SH-SY5Y (cell line): ENCODE data around the gene ATG9B.

Experiments used
- GATA2 ChIP-seq: IDR thresholded peaks from 2 replicates; pipeline ENCODE4 v1.6.1; 2011; ENCODE audit warnings: mild to moderate bottlenecking, low read depth, low read length
- GATA3 ChIP-seq: IDR thresholded peaks from 2 replicates; pipeline ENCODE4 v1.6.1; 2011; ENCODE audit warnings: low read depth, mild to moderate bottlenecking, low read length, moderate library complexity

Gene ATG9B

DNA sequence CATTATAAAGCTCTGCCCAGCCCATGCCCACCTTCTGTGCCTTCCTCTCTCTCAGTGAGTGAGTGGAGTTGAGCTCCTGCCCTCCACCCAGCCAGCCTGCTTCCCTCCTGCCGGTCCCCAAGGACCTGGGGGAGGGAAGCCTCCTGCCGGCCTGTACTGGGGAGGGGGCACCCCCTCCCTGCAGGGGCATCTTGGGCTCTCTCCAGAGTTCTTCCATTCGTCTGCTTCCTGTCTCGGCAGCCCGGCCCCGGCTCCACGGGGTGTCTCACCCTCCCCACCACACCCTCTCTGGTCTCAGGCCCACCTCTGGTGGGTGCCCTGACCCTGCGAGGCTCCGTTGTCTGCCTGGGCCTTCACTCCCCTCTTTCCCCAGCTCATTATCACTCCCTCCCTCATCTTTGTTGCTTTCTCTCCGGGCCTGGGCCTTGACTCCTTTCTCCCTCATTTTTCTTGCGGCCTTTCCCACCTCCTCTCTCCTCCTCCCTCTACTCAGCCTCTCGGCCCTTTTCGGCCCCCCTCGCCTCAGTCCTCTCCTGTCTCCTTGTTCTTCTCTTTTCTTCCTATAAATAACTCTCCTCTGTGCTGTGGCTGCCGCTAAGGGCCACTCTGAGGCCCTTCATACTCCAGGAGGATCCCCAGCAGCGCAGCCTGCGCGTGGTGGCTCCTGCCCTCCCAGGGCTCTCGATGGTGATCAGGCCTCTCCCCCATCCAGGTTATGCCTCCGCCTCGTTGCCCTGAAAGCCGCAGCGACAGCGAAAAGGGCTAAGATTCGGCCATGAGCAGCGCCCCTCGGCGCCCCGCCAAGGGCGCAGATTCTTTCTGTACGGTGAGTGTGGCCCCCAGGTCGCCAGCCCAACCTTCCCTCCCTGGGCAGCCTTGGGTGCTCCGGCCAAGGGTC is 37.2 kb upstream of the ATG9B start:
- TF ChIP-seq GATA2: no peak
- no peak for TF ChIP-seq GATA3

DNA sequence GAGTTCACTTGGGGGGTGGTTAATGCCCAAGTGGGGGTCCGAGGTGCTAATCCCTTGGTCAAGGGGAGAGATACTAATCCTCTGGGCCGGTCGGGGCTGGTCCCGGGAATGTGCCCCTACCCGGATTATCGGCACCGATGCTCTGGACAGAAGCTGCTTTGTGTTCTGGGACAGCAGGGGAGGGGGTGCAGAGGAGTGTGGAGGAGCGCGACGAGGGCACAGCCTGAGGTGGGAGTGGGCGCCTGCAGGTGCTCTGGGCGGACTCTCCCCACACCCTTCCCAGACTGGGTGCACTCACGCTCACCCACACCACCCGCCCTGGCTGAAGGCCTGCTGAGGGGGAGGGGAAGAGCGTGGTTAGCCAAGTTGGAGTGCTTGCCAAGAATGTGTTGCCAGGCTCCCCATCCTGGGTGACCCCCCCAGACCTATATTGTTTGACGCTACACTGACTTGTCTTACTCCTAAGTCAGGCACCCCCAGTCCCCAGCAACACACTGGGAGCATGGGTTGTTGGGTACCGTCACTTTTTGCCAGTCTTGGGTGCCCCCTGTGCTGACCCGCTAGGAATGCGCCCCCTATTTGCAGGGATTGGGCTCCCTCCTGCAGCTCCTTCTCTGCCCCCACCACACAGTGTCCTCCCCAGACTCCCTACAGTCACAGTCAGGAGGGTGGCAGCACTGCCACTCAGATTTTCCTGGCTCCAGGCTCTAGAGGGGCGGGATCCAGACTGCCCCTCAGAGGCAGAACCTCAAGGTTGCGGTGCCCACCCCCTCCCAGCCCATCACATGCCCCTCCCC is 36.3 kb upstream of the ATG9B start:
- TF ChIP-seq GATA3 (no peak), GATA2 (no peak)

DNA sequence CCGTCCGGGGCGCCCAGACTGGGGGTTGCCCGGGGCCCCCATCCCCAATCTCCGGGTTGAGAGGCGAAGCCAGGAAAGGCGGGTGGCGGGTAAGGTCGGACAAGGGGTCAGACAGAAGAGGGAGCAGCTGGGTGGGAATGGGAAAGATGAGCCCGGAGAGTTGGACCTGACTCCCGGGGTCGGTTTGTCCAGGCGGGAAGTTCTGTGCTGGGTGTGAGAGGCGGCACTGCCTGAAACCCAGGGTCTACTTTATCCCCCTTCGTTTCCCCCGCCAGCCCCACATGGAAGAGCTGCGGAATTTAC is 35.8 kb upstream of the ATG9B start:
- no peak for TF ChIP-seq GATA3
- no peak for TF ChIP-seq GATA2

DNA sequence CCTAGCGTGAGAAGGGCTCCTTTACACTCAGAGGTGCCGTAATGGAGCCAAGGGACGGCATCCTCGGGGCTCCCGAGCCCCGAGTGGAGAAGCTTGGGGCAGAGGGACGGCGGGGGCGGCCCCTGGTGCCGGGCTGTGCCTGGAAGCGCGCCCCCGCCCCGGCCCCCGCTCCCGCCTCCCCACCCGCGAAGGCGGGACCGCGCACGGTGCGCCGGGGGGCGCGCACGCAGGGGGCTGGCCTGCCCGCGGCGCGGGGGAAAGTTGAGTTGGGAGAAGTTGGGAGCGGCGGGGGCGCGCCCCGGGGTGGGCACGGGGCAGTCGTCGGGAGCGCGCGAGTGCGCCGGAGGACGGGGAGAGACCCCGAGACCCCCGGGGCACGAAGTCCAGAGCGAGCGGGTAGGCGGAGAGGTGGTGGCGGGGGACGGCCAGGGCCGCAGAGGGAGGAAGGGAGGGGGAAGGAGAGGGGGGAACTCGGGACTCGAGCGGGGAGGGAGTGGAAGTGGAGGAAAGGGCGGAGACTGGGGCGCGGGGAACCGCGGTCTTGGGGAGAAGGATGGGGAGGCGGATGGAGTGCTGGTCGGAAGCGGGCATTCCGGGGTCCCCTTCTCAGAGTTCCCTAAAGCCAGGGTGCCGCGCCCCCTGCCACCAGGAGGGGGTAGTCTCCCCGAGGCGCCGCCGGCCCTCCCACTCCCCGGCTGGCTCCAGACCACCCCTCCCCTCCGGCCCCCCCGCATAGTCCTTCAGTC is 35.2 kb upstream of the ATG9B start, which contains the start of gene SLC4A2:
Gene SLC4A2 (plus strand): TSS at position 223 of the 746 bp plus-strand sequence. CDS start 2,399 bp downstream, outside the sequence.
- TF ChIP-seq GATA2 (no peak), GATA3 (no peak)

DNA sequence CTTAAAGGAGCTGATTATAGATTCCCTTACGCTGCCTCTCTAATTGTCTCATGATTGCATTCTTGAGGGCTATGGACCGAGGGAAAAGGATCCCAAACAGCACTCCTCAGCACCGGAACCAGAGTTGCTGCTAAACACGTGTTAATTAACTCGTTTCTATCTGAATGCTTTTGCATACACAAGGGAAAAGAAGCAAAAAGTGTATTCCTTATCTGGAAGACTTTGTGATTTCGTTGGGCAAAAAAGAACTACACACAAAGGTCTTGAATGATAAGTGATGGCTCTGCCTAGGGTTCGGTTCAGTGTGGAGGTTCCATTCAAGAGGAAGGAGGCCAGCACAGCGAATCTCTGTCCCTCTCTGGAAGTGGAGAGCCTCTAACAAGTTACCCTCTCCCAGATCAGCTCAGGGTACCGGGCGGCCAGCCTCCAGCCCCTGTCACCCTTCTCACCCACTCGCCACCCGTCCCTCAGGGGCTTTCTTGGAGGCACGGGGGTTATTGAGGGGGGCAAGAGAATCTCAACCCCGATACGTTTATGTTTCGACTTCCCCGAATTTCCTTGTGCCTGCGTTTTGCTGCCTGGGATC is 34.6 kb upstream of the ATG9B start:
- no peak for TF ChIP-seq GATA3
- no peak for TF ChIP-seq GATA2

DNA sequence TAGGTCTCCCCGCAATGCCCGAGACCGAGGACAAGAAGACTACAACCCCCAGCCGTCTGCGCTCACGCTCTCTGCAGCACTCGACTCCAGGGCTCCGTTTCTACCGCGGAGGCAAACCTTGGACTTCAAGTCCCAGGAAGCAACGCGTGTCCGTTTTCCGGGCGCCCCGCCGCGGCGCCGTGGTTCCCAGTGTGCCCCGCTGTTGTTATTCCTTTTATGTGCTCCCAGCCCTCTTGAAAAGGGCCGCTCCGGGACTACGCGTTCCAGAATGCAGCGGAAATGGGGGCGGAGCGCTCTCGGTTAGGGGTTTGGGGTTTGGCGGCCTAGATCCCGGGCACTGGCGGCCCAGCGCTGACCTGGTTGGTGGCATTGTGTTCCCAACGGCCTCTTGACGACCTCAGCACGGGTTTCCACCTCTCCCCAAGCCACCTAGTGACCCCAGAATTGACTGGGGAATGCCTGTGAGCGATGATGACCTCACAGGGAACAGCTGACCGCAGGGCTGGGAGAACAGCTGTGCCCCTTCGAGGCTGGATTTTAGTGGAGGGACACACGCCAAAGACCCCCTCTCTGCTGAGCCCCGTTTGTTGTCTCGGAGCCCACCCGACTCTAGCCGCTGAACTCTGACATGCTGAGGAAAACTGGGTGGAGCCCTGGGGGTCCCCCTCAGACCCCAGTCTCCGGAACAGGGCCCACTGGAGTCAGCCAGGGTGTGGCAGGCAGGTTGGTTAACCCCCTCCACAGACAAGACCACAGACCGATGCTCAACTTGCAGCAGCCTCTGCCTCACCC is 33.9 kb upstream of the ATG9B start:
- TF ChIP-seq GATA2: no peak
- no peak for TF ChIP-seq GATA3

DNA sequence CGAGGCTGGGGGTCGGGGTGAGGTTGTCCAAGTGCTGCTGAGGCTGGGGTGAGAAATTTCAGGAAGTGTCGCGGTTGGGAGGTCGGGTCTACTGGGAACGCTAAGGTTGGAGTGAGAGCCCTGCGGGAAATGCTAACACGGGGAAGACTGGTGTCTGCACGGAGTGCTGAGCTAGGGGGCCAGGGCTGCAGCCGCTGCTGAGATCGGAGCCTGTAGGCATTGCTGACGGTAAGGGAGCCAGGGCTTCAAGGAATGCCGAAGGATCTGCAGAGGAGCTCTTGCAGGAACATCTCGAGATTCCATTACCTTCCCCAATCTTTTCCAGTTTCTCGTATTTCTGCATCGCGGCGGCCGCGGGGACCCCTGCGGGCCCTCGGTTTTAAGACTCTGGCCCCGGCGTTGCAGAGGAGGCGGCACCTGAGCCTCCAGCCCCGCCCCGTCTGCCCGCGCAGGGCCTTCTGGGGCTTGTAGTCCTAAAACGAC is 33.3 kb upstream of the ATG9B start, which contains the start of gene CDK5:
Gene CDK5 (minus strand): TSS at position 392 of the 483 bp plus-strand sequence. CDS start 49 bp downstream, at position 343.
- TF ChIP-seq GATA3 (no peak), GATA2 (no peak)

DNA sequence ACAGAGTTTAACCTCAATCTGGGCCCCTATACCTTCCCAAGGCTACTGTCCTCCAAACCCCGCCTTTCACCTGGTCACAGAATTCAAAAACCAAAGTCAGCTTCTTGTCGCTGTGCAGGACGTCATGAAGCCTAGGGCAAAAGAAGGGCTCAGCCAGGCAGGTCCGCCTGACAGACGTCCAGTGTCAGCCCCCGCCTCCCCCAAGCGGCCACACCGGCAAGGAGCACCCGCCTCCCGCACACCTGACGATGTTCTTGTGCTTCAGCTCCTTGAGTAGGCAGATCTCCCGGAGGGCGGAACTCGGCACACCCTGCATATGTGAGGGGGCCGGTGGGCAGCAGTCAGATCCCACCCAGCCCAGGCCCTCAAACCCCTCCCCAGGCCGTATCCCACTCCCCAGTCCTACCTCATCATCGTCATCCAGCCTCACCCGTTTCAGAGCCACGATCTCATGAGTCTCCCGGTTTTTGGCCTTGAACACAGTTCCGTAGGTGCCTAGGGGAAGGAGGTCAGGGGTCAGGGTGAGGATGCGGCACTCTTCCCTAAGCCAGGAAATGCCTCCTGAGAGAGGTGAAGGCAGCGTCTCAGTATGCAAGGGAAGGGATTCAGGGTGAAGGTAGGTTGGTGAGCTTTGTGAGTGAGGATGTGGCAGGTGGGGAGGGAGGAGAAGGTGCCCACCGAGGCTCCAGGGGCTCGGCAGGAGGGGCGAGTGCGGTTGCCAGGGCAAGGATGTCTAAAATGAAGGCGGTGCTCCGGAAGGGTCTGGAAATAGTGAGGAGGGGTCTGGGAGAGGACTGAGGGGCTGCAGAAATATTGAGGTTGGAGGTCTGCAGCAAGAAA is 32.6 kb upstream of the ATG9B start:
- TF ChIP-seq GATA2 (no peak), GATA3 (no peak)

DNA sequence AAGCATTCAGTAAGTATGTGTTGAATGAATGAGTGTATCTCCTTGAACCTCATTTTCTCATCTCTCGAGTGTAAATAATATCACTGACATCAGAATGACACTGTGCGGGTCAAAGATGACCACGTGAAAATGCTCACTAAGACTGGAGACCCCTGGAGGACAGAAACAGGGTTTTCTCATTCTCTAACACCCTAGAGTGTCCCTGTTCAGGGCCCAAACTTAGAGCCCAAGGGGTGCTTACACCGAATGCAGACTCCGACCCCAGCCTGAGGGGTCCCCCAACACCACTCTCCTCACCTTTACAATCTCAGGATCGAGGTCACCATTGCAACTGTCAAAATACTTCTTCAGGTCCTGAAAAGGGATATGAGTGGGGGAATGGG is 32.0 kb upstream of the ATG9B start:
- TF ChIP-seq GATA2 (no peak), GATA3 (no peak)

DNA sequence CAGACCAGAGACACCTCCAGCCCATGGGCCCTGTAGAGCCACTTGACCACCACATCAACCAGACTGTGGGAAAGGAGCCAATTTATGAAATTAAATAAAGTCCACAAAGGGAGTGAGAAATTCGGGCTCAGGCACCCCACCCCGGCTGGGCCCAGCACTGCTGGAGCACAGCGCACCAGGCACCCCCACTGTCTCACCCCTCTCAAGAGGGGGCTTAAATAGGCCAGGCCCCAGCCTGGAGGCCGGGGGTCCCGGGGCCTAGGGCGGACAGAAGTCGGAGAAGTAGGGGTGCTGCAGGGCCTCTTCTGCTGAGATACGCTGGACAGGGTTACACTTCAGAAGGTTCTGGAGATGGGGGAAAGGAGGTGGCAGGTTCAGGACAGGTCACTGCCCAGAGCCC is 29.5 kb upstream of the ATG9B start:
- no peak for TF ChIP-seq GATA2
- TF ChIP-seq GATA3: no peak

DNA sequence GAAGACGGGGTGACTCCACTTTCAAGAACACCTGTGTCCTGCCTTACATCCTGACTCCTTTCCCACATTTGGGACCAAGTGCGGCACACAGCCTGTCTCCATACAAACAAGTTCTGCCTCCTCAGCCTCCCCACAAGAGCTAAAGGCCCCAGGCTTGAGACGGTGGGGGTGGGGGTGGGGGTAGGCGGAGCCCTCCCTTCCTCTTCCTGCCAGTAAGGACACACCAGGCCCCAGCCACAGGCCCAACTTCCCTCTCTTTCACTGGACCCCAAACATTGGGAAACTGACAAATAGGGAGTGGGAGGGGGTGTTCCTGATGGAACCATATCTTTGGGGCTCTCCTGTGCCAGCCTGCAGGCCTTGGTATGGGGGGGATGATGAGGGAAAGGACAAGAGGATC is 28.8 kb upstream of the ATG9B start:
- TF ChIP-seq GATA2 (no peak), GATA3 (no peak)

DNA sequence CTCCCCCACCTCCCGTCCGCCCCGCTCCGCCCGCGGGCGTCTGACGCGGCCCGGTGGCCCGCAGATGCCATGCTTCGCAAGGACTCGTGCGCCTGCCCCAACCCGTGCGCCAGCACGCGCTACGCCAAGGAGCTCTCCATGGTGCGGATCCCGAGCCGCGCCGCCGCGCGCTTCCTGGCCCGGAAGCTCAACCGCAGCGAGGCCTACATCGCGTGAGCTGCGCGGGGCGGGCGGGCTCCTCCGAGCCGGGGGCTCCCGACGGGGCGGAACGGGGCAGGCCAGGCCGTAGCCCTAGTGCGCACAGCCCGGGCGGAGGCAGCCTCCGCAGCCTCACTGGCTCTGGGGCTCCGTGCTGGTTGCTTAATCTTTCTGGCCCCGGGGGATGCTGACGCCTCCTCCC is 26.8 kb upstream of the ATG9B start:
- TF ChIP-seq GATA3: no peak

DNA sequence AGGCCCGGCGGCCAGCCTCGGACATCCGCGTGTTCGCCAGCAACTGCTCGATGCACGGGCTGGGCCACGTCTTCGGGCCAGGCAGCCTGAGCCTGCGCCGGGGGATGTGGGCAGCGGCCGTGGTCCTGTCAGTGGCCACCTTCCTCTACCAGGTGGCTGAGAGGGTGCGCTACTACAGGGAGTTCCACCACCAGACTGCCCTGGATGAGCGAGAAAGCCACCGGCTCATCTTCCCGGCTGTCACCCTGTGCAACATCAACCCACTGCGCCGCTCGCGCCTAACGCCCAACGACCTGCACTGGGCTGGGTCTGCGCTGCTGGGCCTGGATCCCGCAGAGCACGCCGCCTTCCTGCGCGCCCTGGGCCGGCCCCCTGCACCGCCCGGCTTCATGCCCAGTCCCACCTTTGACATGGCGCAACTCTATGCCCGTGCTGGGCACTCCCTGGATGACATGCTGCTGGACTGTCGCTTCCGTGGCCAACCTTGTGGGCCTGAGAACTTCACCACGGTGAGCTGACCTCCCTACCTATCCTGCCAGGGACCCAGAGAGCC is 24.7 kb upstream of the ATG9B start:
- TF ChIP-seq GATA2 (no peak), GATA3 (no peak)
